ENCODE measurements around the gene SGCG. TPM values are rescaled to one million over a fixed set of nuclear protein-coding genes. Genes with fewer than 3 reads are reported as not detected.

SGCG gene
- total RNA-seq, 2 experiments from 2014 or later = not detected

DNA sequence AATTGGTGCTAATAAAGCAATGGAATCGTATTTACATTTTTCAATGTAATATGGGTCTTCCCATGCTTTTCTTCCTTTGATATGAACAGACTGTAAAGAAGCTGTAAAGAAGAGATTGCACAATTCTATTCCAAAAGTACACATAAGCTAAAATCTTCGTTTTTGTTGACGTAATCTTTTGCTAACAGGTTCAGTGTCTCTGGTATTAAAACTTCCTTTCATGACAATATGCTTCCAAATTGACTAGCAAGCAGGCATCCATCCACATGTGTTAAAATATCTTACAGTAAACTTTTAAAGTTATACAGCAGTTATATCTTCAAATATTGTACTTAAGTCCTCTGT lies 19.3 kb upstream of the SGCG start:
- no peak overlapping the region for H3K4me2 ChIP-seq (ENCODE audit: low read length)
- ChIA-PET CTCF (ENCODE audit: unreplicated experiment) (no interaction called here), POLR2A (no interaction called here)

DNA sequence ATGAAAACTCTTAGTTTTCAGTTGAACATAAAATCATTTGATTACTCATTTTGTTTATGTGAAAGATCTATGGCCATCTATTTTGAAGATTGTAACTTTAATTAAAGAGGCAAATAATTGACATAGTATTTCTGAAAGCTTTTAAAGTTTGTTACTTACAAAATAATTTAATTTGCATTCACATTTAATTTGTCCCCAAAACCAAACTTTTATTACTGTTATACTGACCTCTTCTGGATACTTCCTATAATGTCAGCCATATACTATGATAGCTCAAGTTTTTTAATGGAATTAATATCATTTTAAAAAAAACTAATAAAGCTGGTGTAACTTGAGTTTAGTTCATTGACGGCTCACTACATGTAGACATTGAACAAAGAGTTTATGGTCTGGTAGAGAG lies 4.9 kb upstream of the SGCG start:
- H3K4me3 ChIP-seq (ENCODE audit: low read depth, low read length, poor library complexity, severe bottlenecking) = no peak overlapping the region
- H3K27ac ChIP-seq (ENCODE audit: low read depth, low read length, poor library complexity, severe bottlenecking) = no peak overlapping the region
- intact Hi-C loops (cut with micrococcal nuclease; ENCODE audit: unreplicated experiment) = no loop called here
- no peaks in the 10 kb centered on the region for H3K79me2 ChIP-seq (ENCODE audit: insufficient read depth, low read depth, low read length)
- no peak for DNase-seq (ENCODE audit: low spot score)
- TF ChIP-seq, protein P1, sequence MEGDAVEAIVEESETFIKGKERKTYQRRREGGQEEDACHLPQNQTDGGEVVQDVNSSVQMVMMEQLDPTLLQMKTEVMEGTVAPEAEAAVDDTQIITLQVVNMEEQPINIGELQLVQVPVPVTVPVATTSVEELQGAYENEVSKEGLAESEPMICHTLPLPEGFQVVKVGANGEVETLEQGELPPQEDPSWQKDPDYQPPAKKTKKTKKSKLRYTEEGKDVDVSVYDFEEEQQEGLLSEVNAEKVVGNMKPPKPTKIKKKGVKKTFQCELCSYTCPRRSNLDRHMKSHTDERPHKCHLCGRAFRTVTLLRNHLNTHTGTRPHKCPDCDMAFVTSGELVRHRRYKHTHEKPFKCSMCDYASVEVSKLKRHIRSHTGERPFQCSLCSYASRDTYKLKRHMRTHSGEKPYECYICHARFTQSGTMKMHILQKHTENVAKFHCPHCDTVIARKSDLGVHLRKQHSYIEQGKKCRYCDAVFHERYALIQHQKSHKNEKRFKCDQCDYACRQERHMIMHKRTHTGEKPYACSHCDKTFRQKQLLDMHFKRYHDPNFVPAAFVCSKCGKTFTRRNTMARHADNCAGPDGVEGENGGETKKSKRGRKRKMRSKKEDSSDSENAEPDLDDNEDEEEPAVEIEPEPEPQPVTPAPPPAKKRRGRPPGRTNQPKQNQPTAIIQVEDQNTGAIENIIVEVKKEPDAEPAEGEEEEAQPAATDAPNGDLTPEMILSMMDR (conservative IDR thresholded peaks at IDR 0.05; ENCODE audit: low read length) = peak; percentile 80
- no peak for TF ChIP-seq EZH2phosphoT487 (IDR thresholded peaks at IDR 0.05; ENCODE audit: borderline replicate concordance, low read depth, low read length)
- H3K9me3 ChIP-seq (ENCODE audit: low read length) = no peaks in the 10 kb centered on the region
- BruUV-seq (replicated peaks) = no TSS peak
- ChIA-PET POLR2A (no interaction called here), CTCF (ENCODE audit: unreplicated experiment) (no interaction called here)
- H3K36me3 ChIP-seq (ENCODE audit: insufficient read depth, low read length) = no peaks in the 10 kb centered on the region
- no peaks in the 10 kb centered on the region for H3K9me2 ChIP-seq (ENCODE audit: insufficient read depth, low read length)
- H4K20me1 ChIP-seq (ENCODE audit: insufficient read depth, low read length) = no peaks in the 10 kb centered on the region
- no peaks in the 10 kb centered on the region for H3K4me1 ChIP-seq (ENCODE audit: insufficient read depth, low read length, poor library complexity, severe bottlenecking)
- H2AFZ ChIP-seq (ENCODE audit: low read length) = no peak overlapping the region
- H3K4me2 ChIP-seq (ENCODE audit: low read length) = no peak overlapping the region

More for the DNA sequence above, 19.3 kb upstream of the SGCG start:
- DNase-seq (ENCODE audit: low spot score) = no peak
- TF ChIP-seq EZH2phosphoT487 (IDR thresholded peaks at IDR 0.05; ENCODE audit: borderline replicate concordance, low read depth, low read length) = no peak
- TF ChIP-seq, protein P1 (conservative IDR thresholded peaks at IDR 0.05; ENCODE audit: low read length) = no peak
- Histone ChIP-seq H3K4me3 (ENCODE audit: low read depth, low read length, poor library complexity, severe bottlenecking) (no peak overlapping the region), H3K36me3 (ENCODE audit: insufficient read depth, low read length) (no peaks in the 10 kb centered on the region), H4K20me1 (ENCODE audit: insufficient read depth, low read length) (no peaks in the 10 kb centered on the region), H2AFZ (ENCODE audit: low read length) (no peak overlapping the region), H3K27ac (ENCODE audit: low read depth, low read length, poor library complexity, severe bottlenecking) (no peak overlapping the region), H3K4me1 (ENCODE audit: insufficient read depth, low read length, poor library complexity, severe bottlenecking) (no peaks in the 10 kb centered on the region), H3K9me3 (ENCODE audit: low read length) (no peaks in the 10 kb centered on the region), H3K79me2 (ENCODE audit: insufficient read depth, low read depth, low read length) (no peaks in the 10 kb centered on the region), H3K9me2 (ENCODE audit: insufficient read depth, low read length) (no peaks in the 10 kb centered on the region)
- intact Hi-C loops (cut with micrococcal nuclease; ENCODE audit: unreplicated experiment) = no loop called here
- no TSS peak for BruUV-seq (replicated peaks)

DNA sequence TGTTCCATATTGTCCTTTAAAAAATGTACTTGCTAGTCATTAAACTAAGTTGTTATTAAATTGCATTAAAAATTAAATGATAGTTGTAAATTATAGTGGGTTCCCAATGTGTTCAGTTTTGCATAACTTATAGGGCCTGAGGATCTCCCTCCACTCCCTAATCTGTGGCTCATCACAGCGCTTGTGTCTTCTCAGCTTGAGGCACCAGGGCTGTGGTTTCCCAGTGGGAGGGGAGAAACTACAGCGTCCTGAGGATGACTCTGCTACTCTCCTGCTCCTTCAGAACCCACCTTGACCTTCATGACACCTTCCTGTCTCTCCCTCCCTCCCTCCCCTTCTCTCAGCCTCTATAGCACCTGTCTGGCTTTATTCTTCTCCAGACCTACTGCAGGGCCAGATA lies 1.4 kb downstream of the SGCG start:
- no peaks in the 10 kb centered on the region for H3K36me3 ChIP-seq (ENCODE audit: insufficient read depth, low read length)
- ChIA-PET CTCF (ENCODE audit: unreplicated experiment) (no interaction called here), POLR2A (interaction anchor here (0.7 kb wide), 1 partner anchor 32 kb away, joined by 6 read pairs; no protein-coding TSS in a partner anchor)
- H3K27ac ChIP-seq (ENCODE audit: low read depth, low read length, poor library complexity, severe bottlenecking) = no peak overlapping the region
- H4K20me1 ChIP-seq (ENCODE audit: insufficient read depth, low read length) = no peaks in the 10 kb centered on the region
- no peak overlapping the region for H2AFZ ChIP-seq (ENCODE audit: low read length)
- DNase-seq (ENCODE audit: low spot score) = no peak
- no peak overlapping the region for H3K4me3 ChIP-seq (ENCODE audit: low read depth, low read length, poor library complexity, severe bottlenecking)
- H3K9me2 ChIP-seq (ENCODE audit: insufficient read depth, low read length) = no peaks in the 10 kb centered on the region
- BruUV-seq (replicated peaks) = no TSS peak
- no peaks in the 10 kb centered on the region for H3K9me3 ChIP-seq (ENCODE audit: low read length)
- TF ChIP-seq, protein P1 (conservative IDR thresholded peaks at IDR 0.05; ENCODE audit: low read length) = no peak
- TF ChIP-seq EZH2phosphoT487 (IDR thresholded peaks at IDR 0.05; ENCODE audit: borderline replicate concordance, low read depth, low read length) = no peak
- H3K4me2 ChIP-seq (ENCODE audit: low read length) = no peak overlapping the region
- intact Hi-C loops (cut with micrococcal nuclease; ENCODE audit: unreplicated experiment) = no loop called here
- no peaks in the 10 kb centered on the region for H3K4me1 ChIP-seq (ENCODE audit: insufficient read depth, low read length, poor library complexity, severe bottlenecking)
- H3K79me2 ChIP-seq (ENCODE audit: insufficient read depth, low read depth, low read length) = no peaks in the 10 kb centered on the region
